Heart left ventricle (tissue), 16 donors: ENCODE measurements around the gene RBBP6. TPM values are rescaled to one million over a fixed set of nuclear protein-coding genes. Genes with fewer than 3 reads are reported as not detected.
A peak's percentile ranks its signal among the peaks of the same experiment; 100 is the strongest.

Source experiments
- ATAC-seq, 4 donors: fragments of 200-7000 bp; cut with Tn5 transposase; one replicate each; pipeline ENCODE4 v1.9.1; 2020 to 2022; ENCODE audit warnings: moderate library complexity in 4 of 4, mild to moderate bottlenecking in 3 of 4, moderate number of reproducible peaks in 1 of 4
- DNase-seq, 5 donors: peaks; one replicate each; pipeline ENCODE4 v3.0.0-alpha.2; 2020
- H3K27ac ChIP-seq, 12 donors: fragments of 200-600 bp; sonication (generic) in 4 of 12; one replicate each; pipeline versions ENCODE4 v1.5.0 to v1.8.0; 2016 to 2022; ENCODE audit warnings: mild to moderate bottlenecking in 2 of 12
- H3K27me3 ChIP-seq, 9 donors: fragments of 200-600 bp; sonication (generic) in 2 of 9; one replicate each; pipeline versions ENCODE4 v1.5.1 to v1.8.0; 2016 to 2022; ENCODE audit warnings: mild to moderate bottlenecking in 3 of 9
- H3K36me3 ChIP-seq, 9 donors: fragments of 200-600 bp; sonication (generic) in 2 of 9; one replicate each; pipeline versions ENCODE4 v1.5.0 to v1.8.0; 2018 to 2022; ENCODE audit warnings: mild to moderate bottlenecking in 2 of 9
- H3K4me1 ChIP-seq, 12 donors: fragments of 200-600 bp; sonication (generic) in 4 of 12; one replicate each; pipeline versions ENCODE4 v1.5.0 to v1.8.0; 2016 to 2022; ENCODE audit warnings: mild to moderate bottlenecking in 3 of 12
- H3K4me3 ChIP-seq, 12 donors: fragments of 200-600 bp; sonication (generic) in 4 of 12; one replicate each; pipeline versions ENCODE4 v1.5.0 to v1.8.0; 2017 to 2022; ENCODE audit warnings: mild to moderate bottlenecking in 9 of 12, moderate library complexity in 4 of 12
- H3K9me3 ChIP-seq, 12 donors: fragments of 200-600 bp; sonication (generic) in 4 of 12; one replicate each; pipeline versions ENCODE4 v1.5.0 to v1.8.0; 2016 to 2022; ENCODE audit warnings: mild to moderate bottlenecking in 1 of 12
- POLR2A ChIP-seq, 2 donors: fragments of 450-650 bp; IDR thresholded peaks; one replicate each; pipeline ENCODE4 v1.6.1; 2017; ENCODE audit warnings: antibody characterized with exemption in 2 of 2, mild to moderate bottlenecking in 2 of 2, moderate library complexity in 2 of 2
- WGBS, 4 donors: extraction: QIAGEN DNeasy Blood & Tissue Kit in 2 of 4; methylation state at CpG; one replicate each; pipeline versions ENCODE4 v1.1.5 to v1.1.7; 2013 to 2018; 5-methylcytosine and 5-hydroxymethylcytosine counted together
- intact Hi-C, 10 donors: fragments of 100-400 bp; cut with DNase I; formaldehyde crosslinking; loops; one replicate each; pipeline versions ENCODE4 v1.11.1 to v1.14.2; 2022
- polyA plus RNA-seq, 2 donors: library from polyadenylated mRNA; stranded (reverse); fragments of 200-250 nt; gene quantifications; one replicate each; pipeline ENCODE4 v1.2.3, GENCODE V29; 2013
- total RNA-seq, 9 donors: library from RNA; depleted of rRNA in 2 of 9; stranded (reverse); fragments of >200 nt in 2 of 9; fragmentation: NEBNext Ultra II Directional in 3 of 9; extraction: Animal tissue kit (Norgen Biotek cat#: 25700) in 3 of 9; gene quantifications; one replicate each; pipeline versions ENCODE4 v1.1.0 to v1.2.4, GENCODE V29; 2016 to 2023
- TF ChIP-seq, protein P1 (sequence below), 12 donors: fragments of 200-600 bp; sonication (generic) in 4 of 12; IDR thresholded peaks; one replicate each; pipeline versions ENCODE4 v1.5.0 to v1.8.0; 2018 to 2022; ENCODE audit warnings: antibody characterized with exemption in 12 of 12, mild to moderate bottlenecking in 5 of 12
- donor health status: ischemic (EF 13 %, LVEDD 7.1; RV severe dilation, severe dysfunction).
- donor health status: healthy with polysubstance abuse.
- donor health status: DM: no; HTN: yes; CAD: no.
- donor health status: DM: no; HTN: no; CAD: no.
- donor health status: ischemic (EF 25% LVEDD 6.9; RV normal size, moderate dysfunction).
- donor health status: ischemic (EF 25% LVEDD 5.7; RV mildly dilated, moderate dysfunction).
- donor health status: healthy.
- donor health status: DM: yes; HTN: yes; CAD: no.
- donor health status: ischemic (EF 35%, LVEDD 5.7; RV mildly dilated, moderate dysfunction).
- donor health status: nonischemic (EF 11% LVEDD 7.7; RV severe dilation, severe dysfunction).
- donor health status: DM: yes; HTN: yes; CAD: no.
- donor health status: PGD.
- donor health status: ischemic (EF 29% LVEDD 5.4; RV normal size, mild dysfunction).
- donor health status: nonischemic (EF 23%, LVEDD 6.1; RV moderate dilation, normal function).

Gene RBBP6
- total and polyA plus RNA-seq, 11 donors = 22.2 to 44.5 (median 32.2) TPM

DNA sequence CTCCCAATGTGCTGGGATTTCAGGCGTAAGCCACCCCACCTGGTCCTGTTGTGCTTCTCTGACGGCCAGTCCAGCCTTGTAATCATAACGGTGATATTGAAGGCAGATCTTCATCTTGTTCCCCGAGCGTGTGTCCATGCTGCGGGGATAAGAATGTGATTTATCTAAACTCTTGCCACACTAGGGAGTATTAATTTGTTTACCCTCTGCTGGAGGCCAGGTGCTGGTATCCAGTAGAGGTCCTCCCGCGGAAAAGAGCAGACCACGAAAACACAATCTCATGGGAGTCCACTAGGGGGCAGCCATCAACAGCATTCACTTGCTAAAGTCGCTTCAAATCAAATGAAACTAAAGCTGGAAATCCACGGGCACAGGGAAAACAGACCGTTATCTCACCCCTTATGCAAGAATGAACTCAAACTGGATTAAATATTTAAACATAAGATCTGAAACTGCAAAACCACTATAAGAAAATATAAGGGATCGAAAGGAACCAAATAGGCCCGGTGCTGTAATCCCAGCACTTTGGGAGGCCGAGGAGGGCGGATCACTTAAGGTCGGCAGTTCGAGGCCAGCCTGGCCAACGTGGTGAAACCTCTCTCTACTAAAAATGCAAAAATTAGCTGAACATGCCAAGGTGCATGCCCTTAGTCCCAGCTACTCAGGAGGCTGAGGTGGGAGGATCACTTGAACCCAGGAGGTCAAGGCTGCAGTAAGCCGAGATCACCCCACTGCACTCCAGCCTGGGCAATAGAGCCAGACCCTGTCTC is 22.3 kb upstream of the RBBP6 start:
- H3K4me1 ChIP-seq = peaks cover 0 to 8% (median 0%) of the 10 kb centered on the region in 12 donors

GRCh38 chr16:24518498-24518897 is 20.9 kb upstream of the RBBP6 start:
- Histone ChIP-seq H3K27ac (no peak overlapping the region), H3K4me3 (no peak overlapping the region), H3K4me1 (peaks cover 0 to 8% (median 0%) of the 10 kb centered on the region in 12 donors), H3K9me3 (no peaks in the 10 kb centered on the region), H3K36me3 (no peaks in the 10 kb centered on the region), H3K27me3 (no peaks in the 10 kb centered on the region)
- intact Hi-C loops = loop anchor here in 1 of 10 donors (10.0 kb wide), 1 partner anchor 166 kb away; no protein-coding TSS in a partner anchor
- TF ChIP-seq POLR2A (IDR thresholded peaks at IDR 0.05) = no peak
- TF ChIP-seq, protein P1, sequence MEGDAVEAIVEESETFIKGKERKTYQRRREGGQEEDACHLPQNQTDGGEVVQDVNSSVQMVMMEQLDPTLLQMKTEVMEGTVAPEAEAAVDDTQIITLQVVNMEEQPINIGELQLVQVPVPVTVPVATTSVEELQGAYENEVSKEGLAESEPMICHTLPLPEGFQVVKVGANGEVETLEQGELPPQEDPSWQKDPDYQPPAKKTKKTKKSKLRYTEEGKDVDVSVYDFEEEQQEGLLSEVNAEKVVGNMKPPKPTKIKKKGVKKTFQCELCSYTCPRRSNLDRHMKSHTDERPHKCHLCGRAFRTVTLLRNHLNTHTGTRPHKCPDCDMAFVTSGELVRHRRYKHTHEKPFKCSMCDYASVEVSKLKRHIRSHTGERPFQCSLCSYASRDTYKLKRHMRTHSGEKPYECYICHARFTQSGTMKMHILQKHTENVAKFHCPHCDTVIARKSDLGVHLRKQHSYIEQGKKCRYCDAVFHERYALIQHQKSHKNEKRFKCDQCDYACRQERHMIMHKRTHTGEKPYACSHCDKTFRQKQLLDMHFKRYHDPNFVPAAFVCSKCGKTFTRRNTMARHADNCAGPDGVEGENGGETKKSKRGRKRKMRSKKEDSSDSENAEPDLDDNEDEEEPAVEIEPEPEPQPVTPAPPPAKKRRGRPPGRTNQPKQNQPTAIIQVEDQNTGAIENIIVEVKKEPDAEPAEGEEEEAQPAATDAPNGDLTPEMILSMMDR (IDR thresholded peaks at IDR 0.05) = no peak
- ATAC-seq = no peak
- DNase-seq = no peak

More for the DNA sequence above, 22.3 kb upstream of the RBBP6 start:
- TF ChIP-seq POLR2A (IDR thresholded peaks at IDR 0.05) = no peak
- TF ChIP-seq, protein P1 (IDR thresholded peaks at IDR 0.05) = peak; percentile 84 to 93 (median 88)
- Histone ChIP-seq H3K36me3 (no peaks in the 10 kb centered on the region), H3K27me3 (no peaks in the 10 kb centered on the region), H3K4me3 (peak overlapping the region in 9 of 12 donors; percentile 6 to 41 (median 21)), H3K9me3 (no peaks in the 10 kb centered on the region), H3K27ac (no peak overlapping the region)
- ATAC-seq = peak in 3 of 4 donors; percentile 82 to 90 (median 85)
- peak; percentile 58 to 78 (median 74) for DNase-seq
- WGBS, 4 donors = 37 to 40% (median 39%) methylated on average over 20 of the region's 20 CpGs
- intact Hi-C loops = loop anchor here in 2 of 10 donors (2.0 to 10.0 kb wide), 2 partner anchors 168 to 172 kb away; no protein-coding TSS in a partner anchor

GRCh38 chr16:24520983-24521382 is 18.4 kb upstream of the RBBP6 start:
- TF ChIP-seq, protein P1 (IDR thresholded peaks at IDR 0.05) = no peak
- peaks cover 0 to 17% (median 0%) of the 10 kb centered on the region in 12 donors for H3K4me1 ChIP-seq
- H3K27me3 ChIP-seq = peaks cover 0 to 3% (median 0%) of the 10 kb centered on the region in 9 donors
- H3K9me3 ChIP-seq = no peaks in the 10 kb centered on the region
- ATAC-seq (no peak), DNase-seq (no peak)
- no peak overlapping the region for H3K27ac ChIP-seq
- no peak overlapping the region for H3K4me3 ChIP-seq
- 81 to 93% (median 90%) methylated on average over 3 of the region's 3 CpGs for WGBS, 4 donors
- intact Hi-C loops = loop anchor here in 1 of 10 donors (10.0 kb wide), 1 partner anchor 64 kb away; no protein-coding TSS in a partner anchor
- H3K36me3 ChIP-seq = no peaks in the 10 kb centered on the region

- no peak for TF ChIP-seq POLR2A (IDR thresholded peaks at IDR 0.05)
- TF ChIP-seq, protein P1 (IDR thresholded peaks at IDR 0.05) = no peak
- Histone ChIP-seq H3K27ac (no peak overlapping the region), H3K27me3 (peaks cover 0 to 3% (median 0%) of the 10 kb centered on the region in 9 donors), H3K9me3 (no peaks in the 10 kb centered on the region), H3K4me3 (no peak overlapping the region), H3K36me3 (no peaks in the 10 kb centered on the region), H3K4me1 (peaks cover 0 to 10% (median 0%) of the 10 kb centered on the region in 12 donors)
- intact Hi-C loops = loop anchor here in 1 of 10 donors (10.0 kb wide), 1 partner anchor 62 kb away; no protein-coding TSS in a partner anchor
- 85 to 89% (median 87%) methylated on average over 13 of the region's 13 CpGs for WGBS, 4 donors
- ATAC-seq (no peak), DNase-seq (no peak)
Measured at GRCh38 chr16:24522751-24523150, 16.6 kb upstream of the RBBP6 start.
